Neural cell (in vitro differentiated cells): Measurements from ENCODE around the gene HSD3B7. TPM values are rescaled to one million over a fixed set of nuclear protein-coding genes. Genes with fewer than 3 reads are reported as not detected.

ENCODE experiments used
- H2AFZ ChIP-seq: fragments of 200-600, 300-800 bp; sonication (generic), shearing (Covaris generic); 2 replicates; pipeline ENCODE4 v1.6.0; 2014; ENCODE audit warnings: low read depth, mild to moderate bottlenecking, antibody characterized with exemption, low read length, moderate library complexity
- H3F3A ChIP-seq: fragments of 200-600 bp; shearing (Covaris generic); 2 replicates; pipeline ENCODE4 v1.6.1; 2016; ENCODE audit warnings: mild to moderate bottlenecking, moderate library complexity, mixed read lengths, antibody characterized with exemption, low read length; ENCODE audit not compliant: insufficient read depth, poor library complexity, severe bottlenecking
- H3K27ac ChIP-seq: fragments of 200-600, 300-800 bp; sonication (generic), shearing (Covaris generic); 2 replicates; pipeline ENCODE4 v1.5.1; 2014; ENCODE audit warnings: mild to moderate bottlenecking, low read length, moderate library complexity
- H3K27me3 ChIP-seq: fragments of 300-800, 200-600 bp; sonication (generic), shearing (Covaris generic); 2 replicates; pipeline ENCODE4 v1.6.0; 2014; ENCODE audit warnings: mild to moderate bottlenecking, low read depth, low read length, moderate library complexity; ENCODE audit not compliant: insufficient read depth
- H3K36me3 ChIP-seq: fragments of 300-800, 200-600 bp; sonication (generic), shearing (Covaris generic); 2 replicates; pipeline ENCODE4 v1.5.1; 2014; ENCODE audit warnings: mild to moderate bottlenecking, antibody characterized with exemption, low read length, moderate library complexity; ENCODE audit not compliant: insufficient read depth
- H3K4me2 ChIP-seq: fragments of 300-800, 200-600 bp; sonication (generic), shearing (Covaris generic); 2 replicates; pipeline ENCODE4 v1.6.0; 2014; ENCODE audit warnings: mild to moderate bottlenecking, low read length
- H3K4me3 ChIP-seq: fragments of 300-800, 200-600 bp; sonication (generic), shearing (Covaris generic); 2 replicates; pipeline ENCODE4 v1.5.1; 2014; ENCODE audit warnings: mild to moderate bottlenecking, low read length, moderate library complexity
- H3K79me2 ChIP-seq: fragments of 200-600 bp; shearing (Covaris generic); replicated peaks from 2 replicates; pipeline ENCODE4 v1.6.0; 2014; ENCODE audit warnings: mild to moderate bottlenecking, low read length, moderate library complexity; ENCODE audit not compliant: insufficient read depth
- H3K9ac ChIP-seq: fragments of 300-800, 200-600 bp; sonication (generic), shearing (Covaris generic); 2 replicates; pipeline ENCODE4 v1.6.1; 2016; ENCODE audit warnings: mild to moderate bottlenecking, low read length, mixed read lengths
- H3K9me2 ChIP-seq: fragments of 200-600 bp; shearing (Covaris generic); 2 replicates; pipeline ENCODE4 v1.6.1; 2016; ENCODE audit warnings: mild to moderate bottlenecking, low read length, mixed read lengths; ENCODE audit not compliant: insufficient read depth
- H3K9me3 ChIP-seq: fragments of 200-600, 300-800 bp; sonication (generic), shearing (Covaris generic); 2 replicates; pipeline ENCODE4 v1.6.1; 2016; ENCODE audit warnings: mild to moderate bottlenecking, mixed run types, low read length, moderate library complexity, mixed read lengths
- H4K20me1 ChIP-seq: fragments of 200-600 bp; shearing (Covaris generic); 2 replicates; pipeline ENCODE4 v1.6.1; 2016; ENCODE audit warnings: mild to moderate bottlenecking, mixed run types; ENCODE audit not compliant: insufficient read depth
- EP300 ChIP-seq: fragments of 450-650 bp; conservative IDR thresholded peaks from 2 replicates; pipeline ENCODE4 v1.6.1; 2014; ENCODE audit warnings: antibody characterized with exemption, mild to moderate bottlenecking, moderate library complexity; ENCODE audit not compliant: poor library complexity, severe bottlenecking
- EZH2 ChIP-seq: fragments of 200-600, 300-800 bp; shearing (Covaris generic), sonication (generic); IDR thresholded peaks from 2 replicates; pipeline ENCODE4 v1.6.1; 2014; ENCODE audit warnings: antibody characterized with exemption, low read length, borderline replicate concordance, mild to moderate bottlenecking; ENCODE audit not compliant: insufficient read depth, poor library complexity, severe bottlenecking
- MXI1 ChIP-seq: fragments of 450-650 bp; conservative IDR thresholded peaks from 2 replicates; pipeline ENCODE4 v1.6.1; 2014; ENCODE audit warnings: antibody characterized with exemption, mild to moderate bottlenecking; ENCODE audit not compliant: poor library complexity, severe bottlenecking
- POLR2AphosphoS5 ChIP-seq: IDR thresholded peaks from 2 replicates; pipeline ENCODE4 v1.6.1; 2012
- RAD21 ChIP-seq: fragments of 450-650 bp; conservative IDR thresholded peaks from 2 replicates; pipeline ENCODE4 v1.6.1; 2014; ENCODE audit warnings: antibody characterized with exemption, mild to moderate bottlenecking, moderate library complexity
- SMC3 ChIP-seq: fragments of 450-650 bp; conservative IDR thresholded peaks from 2 replicates; pipeline ENCODE4 v1.6.1; 2014; ENCODE audit warnings: antibody characterized with exemption, mild to moderate bottlenecking, moderate library complexity; ENCODE audit not compliant: poor library complexity
- TAF1 ChIP-seq: IDR thresholded peaks from 2 replicates; pipeline ENCODE4 v1.6.1; 2012; ENCODE audit warnings: low read depth
- polyA plus RNA-seq: library from polyadenylated mRNA; depleted of rRNA; stranded (reverse); fragments of >200 nt; gene quantifications from 2 replicates; pipeline ENCODE4 v1.2.3, GENCODE V29; 2014
- TF ChIP-seq, protein P1 (sequence below): fragments of 450-650 bp; IDR thresholded peaks from 2 replicates; pipeline ENCODE4 v1.5.1; 2014; ENCODE audit warnings: antibody characterized with exemption, mild to moderate bottlenecking, moderate library complexity; ENCODE audit not compliant: poor library complexity, severe bottlenecking
- TF ChIP-seq, protein P2 (sequence below): IDR thresholded peaks from 2 replicates; pipeline ENCODE4 v1.6.1; 2012; ENCODE audit warnings: borderline replicate concordance

The HSD3B7 gene
- polyA plus RNA-seq, 1 donor from 2014 or later, result 3.4 TPM

DNA sequence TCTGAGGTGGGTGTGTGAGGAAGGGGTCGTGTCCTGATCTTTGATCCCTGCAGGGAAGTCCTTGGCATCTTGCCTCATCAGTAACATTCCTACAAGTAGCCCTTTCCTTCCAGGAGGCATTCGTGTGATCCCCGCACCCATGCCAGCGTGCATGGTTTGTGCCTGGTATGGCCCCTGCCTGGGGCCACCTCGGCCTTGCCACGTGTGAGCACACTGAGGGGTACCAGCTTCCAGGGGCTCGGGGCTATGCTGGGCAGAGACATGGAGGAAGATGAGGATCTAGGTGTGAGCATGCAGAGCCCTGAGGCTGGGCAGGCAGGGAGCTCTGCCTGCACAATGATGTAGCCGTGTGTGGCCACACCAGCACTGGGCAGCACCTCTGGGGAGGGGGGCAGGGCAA, 6.0 kb downstream of the HSD3B7 start:
- H3F3A ChIP-seq, result no peaks in the 10 kb centered on the region
- H3K9me3 ChIP-seq, result no peaks in the 10 kb centered on the region
- H3K9me2 ChIP-seq, result no peaks in the 10 kb centered on the region
- H3K4me3 ChIP-seq, result no peak overlapping the region
- H2AFZ ChIP-seq, result no peak overlapping the region
- no peaks in the 10 kb centered on the region for H3K36me3 ChIP-seq
- H3K4me2 ChIP-seq, result no peak overlapping the region
- TF ChIP-seq RAD21, result no peak
- no peak for TF ChIP-seq POLR2AphosphoS5
- TF ChIP-seq MXI1, result no peak
- TF ChIP-seq EP300, result no peak
- no peak for TF ChIP-seq EZH2
- TF ChIP-seq, protein P1, sequence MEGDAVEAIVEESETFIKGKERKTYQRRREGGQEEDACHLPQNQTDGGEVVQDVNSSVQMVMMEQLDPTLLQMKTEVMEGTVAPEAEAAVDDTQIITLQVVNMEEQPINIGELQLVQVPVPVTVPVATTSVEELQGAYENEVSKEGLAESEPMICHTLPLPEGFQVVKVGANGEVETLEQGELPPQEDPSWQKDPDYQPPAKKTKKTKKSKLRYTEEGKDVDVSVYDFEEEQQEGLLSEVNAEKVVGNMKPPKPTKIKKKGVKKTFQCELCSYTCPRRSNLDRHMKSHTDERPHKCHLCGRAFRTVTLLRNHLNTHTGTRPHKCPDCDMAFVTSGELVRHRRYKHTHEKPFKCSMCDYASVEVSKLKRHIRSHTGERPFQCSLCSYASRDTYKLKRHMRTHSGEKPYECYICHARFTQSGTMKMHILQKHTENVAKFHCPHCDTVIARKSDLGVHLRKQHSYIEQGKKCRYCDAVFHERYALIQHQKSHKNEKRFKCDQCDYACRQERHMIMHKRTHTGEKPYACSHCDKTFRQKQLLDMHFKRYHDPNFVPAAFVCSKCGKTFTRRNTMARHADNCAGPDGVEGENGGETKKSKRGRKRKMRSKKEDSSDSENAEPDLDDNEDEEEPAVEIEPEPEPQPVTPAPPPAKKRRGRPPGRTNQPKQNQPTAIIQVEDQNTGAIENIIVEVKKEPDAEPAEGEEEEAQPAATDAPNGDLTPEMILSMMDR, result no peak
- no peak for TF ChIP-seq SMC3
- TF ChIP-seq, protein P2, sequence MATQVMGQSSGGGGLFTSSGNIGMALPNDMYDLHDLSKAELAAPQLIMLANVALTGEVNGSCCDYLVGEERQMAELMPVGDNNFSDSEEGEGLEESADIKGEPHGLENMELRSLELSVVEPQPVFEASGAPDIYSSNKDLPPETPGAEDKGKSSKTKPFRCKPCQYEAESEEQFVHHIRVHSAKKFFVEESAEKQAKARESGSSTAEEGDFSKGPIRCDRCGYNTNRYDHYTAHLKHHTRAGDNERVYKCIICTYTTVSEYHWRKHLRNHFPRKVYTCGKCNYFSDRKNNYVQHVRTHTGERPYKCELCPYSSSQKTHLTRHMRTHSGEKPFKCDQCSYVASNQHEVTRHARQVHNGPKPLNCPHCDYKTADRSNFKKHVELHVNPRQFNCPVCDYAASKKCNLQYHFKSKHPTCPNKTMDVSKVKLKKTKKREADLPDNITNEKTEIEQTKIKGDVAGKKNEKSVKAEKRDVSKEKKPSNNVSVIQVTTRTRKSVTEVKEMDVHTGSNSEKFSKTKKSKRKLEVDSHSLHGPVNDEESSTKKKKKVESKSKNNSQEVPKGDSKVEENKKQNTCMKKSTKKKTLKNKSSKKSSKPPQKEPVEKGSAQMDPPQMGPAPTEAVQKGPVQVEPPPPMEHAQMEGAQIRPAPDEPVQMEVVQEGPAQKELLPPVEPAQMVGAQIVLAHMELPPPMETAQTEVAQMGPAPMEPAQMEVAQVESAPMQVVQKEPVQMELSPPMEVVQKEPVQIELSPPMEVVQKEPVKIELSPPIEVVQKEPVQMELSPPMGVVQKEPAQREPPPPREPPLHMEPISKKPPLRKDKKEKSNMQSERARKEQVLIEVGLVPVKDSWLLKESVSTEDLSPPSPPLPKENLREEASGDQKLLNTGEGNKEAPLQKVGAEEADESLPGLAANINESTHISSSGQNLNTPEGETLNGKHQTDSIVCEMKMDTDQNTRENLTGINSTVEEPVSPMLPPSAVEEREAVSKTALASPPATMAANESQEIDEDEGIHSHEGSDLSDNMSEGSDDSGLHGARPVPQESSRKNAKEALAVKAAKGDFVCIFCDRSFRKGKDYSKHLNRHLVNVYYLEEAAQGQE, result no peak
- no peak for TF ChIP-seq TAF1
- no peak overlapping the region for H3K27ac ChIP-seq
- no peak overlapping the region for H3K9ac ChIP-seq
- no peaks in the 10 kb centered on the region for H3K79me2 ChIP-seq
- no peaks in the 10 kb centered on the region for H4K20me1 ChIP-seq
- H3K27me3 ChIP-seq, result no peaks in the 10 kb centered on the region

- Histone ChIP-seq H3K9me2 (no peaks in the 10 kb centered on the region), H3K27ac (no peak overlapping the region), H2AFZ (no peak overlapping the region), H3K9ac (no peak overlapping the region), H3K4me2 (no peak overlapping the region), H3K4me3 (no peak overlapping the region), H3F3A (no peaks in the 10 kb centered on the region), H4K20me1 (no peaks in the 10 kb centered on the region), H3K9me3 (no peaks in the 10 kb centered on the region), H3K27me3 (peaks cover under 1% of the 10 kb centered on the region), H3K36me3 (no peaks in the 10 kb centered on the region), H3K79me2 (no peaks in the 10 kb centered on the region)
- TF ChIP-seq TAF1, result no peak
- no peak for TF ChIP-seq RAD21
- TF ChIP-seq EZH2, result no peak
- TF ChIP-seq, protein P2, result no peak
- TF ChIP-seq, protein P1, result no peak
- TF ChIP-seq EP300, result no peak
- no peak for TF ChIP-seq POLR2AphosphoS5
- TF ChIP-seq SMC3, result no peak
These were observed 7.3 kb downstream of the HSD3B7 start for GRCh38 chr16:30992276-30992780.
